GM19239 (cell line): ENCODE results near the gene PDCL2.
A peak's percentile ranks its signal among the peaks of the same experiment; 100 is the strongest.

Experiments
- DNase-seq: peaks from one replicate; pipeline ENCODE4 v3.0.0; 2011; ENCODE audit warnings: low spot score; ENCODE audit not compliant: insufficient read length
- FAIRE-seq: peaks from 2 replicates; lab custom pipeline; 2011; peaks lifted over from hg19 to GRCh38; lab: Jason Lieb, UNC

Gene PDCL2

DNA sequence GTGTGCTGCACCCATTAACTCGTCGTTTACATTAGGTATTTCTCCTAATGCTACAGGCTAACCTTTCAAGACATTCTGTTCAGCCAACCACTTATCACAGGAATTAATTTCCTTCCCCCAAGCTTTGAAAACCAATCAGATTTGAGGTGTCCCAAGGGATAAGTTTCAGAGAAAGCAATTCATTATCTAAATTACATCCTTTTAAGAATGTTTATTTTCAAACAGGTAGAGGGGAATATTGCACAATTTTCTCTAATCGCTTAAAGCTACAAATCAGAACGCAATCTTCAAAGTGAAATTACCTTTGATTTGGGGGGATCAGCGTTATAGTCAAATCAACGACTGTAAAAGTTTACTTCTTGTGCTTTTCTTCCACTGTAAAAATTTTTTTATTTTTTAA lies 46.9 kb downstream of the PDCL2 start:
- FAIRE-seq (no peak), DNase-seq (no peak)

- FAIRE-seq = peak; percentile 47
These were observed 48.2 kb downstream of the PDCL2 start for GRCh38 chr4:55543858-55544257.

DNA sequence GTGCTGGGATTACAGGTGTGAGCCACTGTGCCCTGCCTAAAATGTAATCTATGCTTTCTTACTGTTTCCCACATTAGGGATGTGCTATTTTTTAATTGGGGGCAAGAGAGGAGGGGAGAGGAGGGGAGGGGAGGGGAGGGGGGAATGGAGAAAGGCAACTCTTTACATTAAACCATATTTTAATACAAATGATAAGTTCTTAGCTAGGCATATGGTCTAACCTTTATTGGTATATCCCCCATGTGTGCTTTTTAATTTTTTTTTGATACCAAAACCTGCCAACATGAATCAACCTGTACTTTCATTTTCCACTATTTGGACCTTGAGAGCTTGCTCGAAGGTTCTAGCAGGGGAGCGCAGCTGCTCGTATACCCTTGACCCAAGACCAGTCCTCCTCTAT lies 51.8 kb downstream of the PDCL2 start:
- no peak for DNase-seq
- FAIRE-seq = no peak

More at GRCh38 chr4:55543858-55544257, 48.2 kb downstream of the PDCL2 start:
- DNase-seq = no peak

GRCh38 chr4:55539658-55540057 lies 52.4 kb downstream of the PDCL2 start:
- no peak for FAIRE-seq
- no peak for DNase-seq

DNA sequence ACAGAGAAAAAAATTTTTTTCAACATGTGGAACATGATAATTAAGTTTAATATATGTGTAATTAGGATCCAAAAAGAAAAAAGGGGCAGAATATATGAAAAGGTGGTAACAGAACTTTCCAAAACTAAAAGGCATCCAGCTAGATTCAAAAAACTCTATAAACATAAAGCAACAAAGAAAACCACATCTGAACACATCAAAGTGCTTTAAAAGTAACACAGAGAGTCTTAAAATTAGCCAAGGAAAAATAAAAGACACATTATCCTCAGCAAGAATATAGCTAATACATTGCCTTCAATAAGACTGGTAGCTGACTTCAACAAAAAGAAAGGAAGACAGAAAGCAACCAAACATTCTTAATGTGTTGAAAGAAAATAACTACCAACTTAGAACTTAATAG lies 53.5 kb downstream of the PDCL2 start:
- DNase-seq (no peak), FAIRE-seq (no peak)

DNA sequence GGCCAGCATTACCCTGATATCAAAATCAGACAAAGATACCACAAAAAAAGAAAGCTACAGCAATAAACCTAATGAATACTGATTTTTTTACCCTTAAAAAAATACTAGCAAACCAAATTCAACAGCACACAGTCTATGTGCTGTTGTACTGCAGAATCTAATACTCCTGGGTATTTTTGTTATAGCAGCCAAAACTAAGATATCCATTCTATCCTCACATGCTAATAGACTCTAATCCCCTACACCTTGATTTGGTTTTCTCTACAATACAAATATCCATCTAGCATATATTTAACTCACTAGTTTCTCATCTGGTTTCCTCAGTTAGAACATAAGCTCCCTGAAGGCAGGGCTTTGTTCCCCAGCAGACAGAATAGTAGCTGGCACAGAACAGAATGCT lies 57.7 kb downstream of the PDCL2 start:
- FAIRE-seq (no peak), DNase-seq (no peak)

GRCh38 chr4:55530691-55531090 lies 61.4 kb downstream of the PDCL2 start:
- no peak for DNase-seq
- FAIRE-seq = no peak

DNA sequence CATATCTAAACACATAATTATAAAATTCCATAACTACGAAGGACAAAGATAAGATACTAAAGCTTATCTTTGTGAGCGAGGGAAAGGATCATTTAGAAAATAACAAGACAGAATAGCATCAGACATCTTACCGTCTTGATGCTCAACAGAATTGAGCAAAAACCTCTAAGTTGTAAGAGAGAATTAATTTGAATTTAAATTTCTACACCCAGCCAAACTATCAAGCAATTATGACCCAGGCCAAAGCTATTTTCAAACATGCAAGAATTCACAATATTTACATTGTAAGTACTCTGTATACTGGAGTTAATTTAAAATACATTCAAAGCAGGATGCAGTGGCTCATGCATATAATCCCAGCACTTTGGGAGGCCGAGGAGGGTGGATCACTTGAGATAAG lies 61.9 kb downstream of the PDCL2 start:
- peak; percentile 11 for FAIRE-seq

GRCh38 chr4:55528491-55528890 lies 63.6 kb downstream of the PDCL2 start:
- no peak for DNase-seq
- no peak for FAIRE-seq

More for the DNA sequence above, 61.9 kb downstream of the PDCL2 start:
- DNase-seq = no peak

- DNase-seq = no peak
These were observed 67.0 kb downstream of the PDCL2 start for GRCh38 chr4:55524844-55525571.

GRCh38 chr4:55518442-55518841 lies 73.6 kb downstream of the PDCL2 start:
- FAIRE-seq = no peak

More at GRCh38 chr4:55524844-55525571, 67.0 kb downstream of the PDCL2 start:
- FAIRE-seq = no peak

DNA sequence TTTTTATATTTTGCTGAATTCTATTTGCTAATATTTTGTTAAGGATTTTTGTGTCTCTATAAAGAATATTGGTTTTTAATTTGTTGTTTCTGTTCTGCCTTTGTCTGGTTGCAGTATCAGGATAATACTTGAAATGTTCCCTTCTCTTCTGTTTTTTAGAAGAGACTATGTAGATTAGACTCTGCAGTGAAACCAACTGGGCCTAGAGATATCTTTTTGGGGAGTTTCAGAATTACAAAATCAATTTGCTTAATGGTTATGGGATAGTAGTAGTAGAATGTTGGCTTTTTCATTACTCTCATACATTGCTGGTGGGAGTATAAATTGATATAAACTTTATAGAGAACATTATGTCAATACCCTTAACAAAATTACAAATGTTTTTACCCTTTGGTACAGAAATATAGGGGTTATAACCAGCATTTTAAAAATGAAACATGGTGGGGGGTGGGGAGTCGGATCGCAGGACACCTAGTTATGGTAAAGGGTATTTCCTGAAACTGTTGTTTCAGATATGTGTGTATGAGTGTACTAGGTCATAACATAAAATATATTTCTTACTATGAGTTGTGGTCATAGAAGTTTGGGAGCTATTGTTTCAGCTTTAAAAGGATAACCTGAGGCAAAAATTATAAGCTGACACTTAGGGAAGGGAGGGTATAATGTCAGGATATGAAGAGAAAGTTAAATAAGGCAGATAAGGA lies 74.4 kb downstream of the PDCL2 start:
- DNase-seq (no peak), FAIRE-seq (peak; percentile 37)

More at GRCh38 chr4:55518442-55518841, 73.6 kb downstream of the PDCL2 start:
- no peak for DNase-seq

DNA sequence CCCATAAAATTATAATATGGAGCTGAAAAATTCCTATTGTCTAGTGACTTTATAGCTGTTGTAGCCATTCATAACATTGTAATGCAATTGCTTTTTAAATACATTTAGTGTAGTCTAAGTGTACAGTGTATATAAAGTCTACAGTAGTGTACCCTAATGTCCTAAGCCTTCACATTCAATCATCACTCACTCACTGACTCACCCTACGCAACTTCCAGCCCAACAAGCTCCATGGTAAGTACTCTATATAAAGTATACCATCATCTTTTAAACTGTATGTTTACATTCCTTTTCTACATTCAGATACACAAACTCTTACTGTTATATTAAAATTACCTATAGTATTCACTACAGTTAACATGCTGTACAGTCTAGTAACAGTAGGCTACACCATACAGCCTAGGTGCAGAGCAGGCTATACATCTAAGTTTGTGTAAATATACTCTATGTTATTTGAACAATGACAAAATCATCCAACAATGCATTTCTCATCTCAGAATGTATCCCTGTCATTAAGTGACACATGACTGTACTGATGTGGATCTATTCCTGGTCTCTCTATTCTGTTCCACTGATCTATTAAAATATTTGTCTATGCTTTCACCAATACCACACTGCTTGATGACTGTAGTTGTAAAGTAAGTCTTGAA lies 79.0 kb downstream of the PDCL2 start:
- FAIRE-seq = peak; percentile 42
- no peak for DNase-seq

GRCh38 chr4:55512077-55512476 lies 80.0 kb downstream of the PDCL2 start:
- no peak for DNase-seq
- no peak for FAIRE-seq

DNA sequence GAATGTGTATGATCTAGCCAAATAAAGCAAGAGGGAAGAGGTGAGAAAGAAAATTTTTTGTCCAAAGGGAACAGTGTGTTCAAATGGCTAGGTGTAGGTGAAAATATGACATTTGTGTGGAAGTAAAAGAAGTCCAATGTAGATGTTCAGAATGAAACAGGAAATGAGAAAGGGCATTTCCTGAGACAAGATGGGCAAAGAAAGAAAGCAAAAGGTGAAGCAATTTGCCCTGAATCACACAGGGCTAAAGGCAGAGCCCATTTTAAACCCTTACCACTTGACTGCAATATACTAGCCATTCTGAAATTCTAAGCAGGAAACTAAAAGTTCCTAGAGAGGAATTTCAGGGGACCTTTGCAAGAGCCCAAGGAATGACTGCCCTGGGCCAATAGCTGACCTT lies 81.4 kb downstream of the PDCL2 start:
- DNase-seq (no peak), FAIRE-seq (no peak)

DNA sequence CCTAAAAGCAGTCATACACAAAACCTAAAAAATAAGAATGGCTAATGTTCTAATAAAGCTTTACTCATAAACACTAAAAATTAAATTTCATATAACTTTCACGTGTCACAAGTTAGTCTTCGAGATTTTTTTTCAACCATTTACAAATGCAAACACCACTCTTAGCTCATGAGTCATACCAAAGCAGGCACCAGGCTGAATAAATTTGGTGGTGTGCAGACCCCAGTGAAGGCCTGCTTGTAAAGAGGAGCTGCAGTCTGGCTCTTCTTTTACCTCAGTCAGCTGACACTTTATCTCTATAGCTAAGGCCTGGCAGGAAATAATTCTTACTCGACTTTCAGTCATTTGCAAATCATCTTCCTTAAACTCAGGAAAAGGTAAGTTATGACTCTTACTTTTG lies 82.8 kb downstream of the PDCL2 start:
- no peak for FAIRE-seq
- no peak for DNase-seq

DNA sequence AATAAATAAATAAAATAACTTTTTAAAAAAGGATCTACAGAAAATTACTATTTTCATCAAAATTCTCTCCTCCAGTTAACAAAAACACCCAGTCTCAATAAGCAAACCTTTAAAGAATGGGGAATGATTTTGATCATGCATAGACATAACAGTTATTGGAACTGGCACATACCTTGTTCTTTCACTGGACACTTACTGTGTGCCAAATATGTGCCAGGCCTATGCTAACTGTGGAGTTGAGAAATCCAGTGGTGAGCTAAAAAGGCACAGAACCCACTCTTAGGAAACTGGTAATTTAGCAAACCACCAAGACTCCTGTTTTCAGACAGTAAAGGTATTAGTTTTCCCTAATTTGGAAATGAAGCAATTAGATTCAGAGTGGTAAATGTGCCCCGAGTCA lies 84.4 kb downstream of the PDCL2 start:
- DNase-seq (no peak), FAIRE-seq (no peak)
